Measurements from ENCODE around the gene TNNI3K. TPM values are rescaled to one million over a fixed set of nuclear protein-coding genes. Genes with fewer than 3 reads are reported as not detected.

The TNNI3K gene
- total RNA-seq, 1 donor from 2014 or later = not detected

DNA sequence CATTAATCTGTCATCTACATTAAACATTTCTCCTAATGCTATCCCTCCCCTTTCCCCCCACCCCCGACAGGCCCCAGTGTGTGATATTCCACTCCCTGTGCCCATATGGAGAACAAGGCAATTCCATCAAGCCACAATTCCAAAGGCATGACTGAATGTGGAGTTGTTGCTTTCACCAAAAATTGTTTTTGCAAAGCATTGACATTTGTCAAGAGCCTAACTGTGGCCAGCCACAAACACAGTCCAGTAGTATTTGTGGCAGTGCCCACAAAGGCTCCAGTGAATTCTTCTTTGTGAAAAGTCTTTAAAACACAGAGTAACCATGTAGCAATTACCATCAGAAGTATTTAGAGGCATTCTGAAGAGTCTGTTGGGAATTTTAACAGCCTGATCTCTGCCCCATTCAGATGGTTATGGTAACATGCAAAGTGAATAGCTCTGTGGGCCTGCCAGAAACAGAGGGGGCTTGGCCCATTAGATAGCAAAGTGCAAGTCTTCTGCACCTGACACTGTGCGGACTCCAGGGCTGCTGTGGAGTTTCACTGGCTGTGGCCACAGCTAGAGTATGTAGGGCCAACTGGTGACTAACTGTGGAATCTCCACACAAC is 288.8 kb downstream of the TNNI3K start:
- no peak for DNase-seq (ENCODE audit: extremely low spot score, unreplicated experiment)
- H3K9me3 Mint-ChIP-seq (ENCODE audit: unreplicated experiment) = no peaks in the 10 kb centered on the region
- TF ChIP-seq, protein P1, sequence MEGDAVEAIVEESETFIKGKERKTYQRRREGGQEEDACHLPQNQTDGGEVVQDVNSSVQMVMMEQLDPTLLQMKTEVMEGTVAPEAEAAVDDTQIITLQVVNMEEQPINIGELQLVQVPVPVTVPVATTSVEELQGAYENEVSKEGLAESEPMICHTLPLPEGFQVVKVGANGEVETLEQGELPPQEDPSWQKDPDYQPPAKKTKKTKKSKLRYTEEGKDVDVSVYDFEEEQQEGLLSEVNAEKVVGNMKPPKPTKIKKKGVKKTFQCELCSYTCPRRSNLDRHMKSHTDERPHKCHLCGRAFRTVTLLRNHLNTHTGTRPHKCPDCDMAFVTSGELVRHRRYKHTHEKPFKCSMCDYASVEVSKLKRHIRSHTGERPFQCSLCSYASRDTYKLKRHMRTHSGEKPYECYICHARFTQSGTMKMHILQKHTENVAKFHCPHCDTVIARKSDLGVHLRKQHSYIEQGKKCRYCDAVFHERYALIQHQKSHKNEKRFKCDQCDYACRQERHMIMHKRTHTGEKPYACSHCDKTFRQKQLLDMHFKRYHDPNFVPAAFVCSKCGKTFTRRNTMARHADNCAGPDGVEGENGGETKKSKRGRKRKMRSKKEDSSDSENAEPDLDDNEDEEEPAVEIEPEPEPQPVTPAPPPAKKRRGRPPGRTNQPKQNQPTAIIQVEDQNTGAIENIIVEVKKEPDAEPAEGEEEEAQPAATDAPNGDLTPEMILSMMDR (IDR thresholded peaks at IDR 0.05) = no peak
- no peak overlapping the region for H3K27ac Mint-ChIP-seq (ENCODE audit: unreplicated experiment)
- no peaks in the 10 kb centered on the region for H3K4me1 Mint-ChIP-seq (ENCODE audit: unreplicated experiment)
- no peaks in the 10 kb centered on the region for H3K36me3 Mint-ChIP-seq (ENCODE audit: unreplicated experiment)
- H3K4me3 Mint-ChIP-seq (ENCODE audit: unreplicated experiment) = no peak overlapping the region
- no peaks in the 10 kb centered on the region for H3K27me3 Mint-ChIP-seq (ENCODE audit: unreplicated experiment)

DNA sequence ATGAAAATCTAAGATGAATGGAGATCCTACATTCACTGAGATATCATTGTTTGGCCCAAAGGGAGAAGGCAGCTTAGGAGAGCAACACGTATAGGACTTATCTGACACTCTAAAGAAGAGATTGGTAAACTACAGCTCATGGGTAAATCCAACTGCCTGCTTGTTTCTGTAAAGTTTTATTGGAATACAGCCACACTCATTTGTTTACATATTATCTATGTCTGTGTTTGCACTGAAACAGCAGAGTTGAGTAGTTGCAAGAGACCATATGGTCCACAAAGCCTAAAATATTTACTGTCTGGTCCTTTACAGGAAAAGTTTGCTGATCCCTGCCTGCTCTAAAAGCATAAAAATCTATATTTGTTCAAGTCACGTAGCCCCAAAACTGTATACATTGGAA is 291.5 kb downstream of the TNNI3K start:
- H3K4me3 Mint-ChIP-seq (ENCODE audit: unreplicated experiment) = no peak overlapping the region
- no peak overlapping the region for H3K27ac Mint-ChIP-seq (ENCODE audit: unreplicated experiment)
- H3K27me3 Mint-ChIP-seq (ENCODE audit: unreplicated experiment) = no peaks in the 10 kb centered on the region
- no peaks in the 10 kb centered on the region for H3K9me3 Mint-ChIP-seq (ENCODE audit: unreplicated experiment)
- H3K36me3 Mint-ChIP-seq (ENCODE audit: unreplicated experiment) = no peaks in the 10 kb centered on the region
- H3K4me1 Mint-ChIP-seq (ENCODE audit: unreplicated experiment) = no peaks in the 10 kb centered on the region
- TF ChIP-seq, protein P1 (IDR thresholded peaks at IDR 0.05) = no peak
- no peak for DNase-seq (ENCODE audit: extremely low spot score, unreplicated experiment)

DNA sequence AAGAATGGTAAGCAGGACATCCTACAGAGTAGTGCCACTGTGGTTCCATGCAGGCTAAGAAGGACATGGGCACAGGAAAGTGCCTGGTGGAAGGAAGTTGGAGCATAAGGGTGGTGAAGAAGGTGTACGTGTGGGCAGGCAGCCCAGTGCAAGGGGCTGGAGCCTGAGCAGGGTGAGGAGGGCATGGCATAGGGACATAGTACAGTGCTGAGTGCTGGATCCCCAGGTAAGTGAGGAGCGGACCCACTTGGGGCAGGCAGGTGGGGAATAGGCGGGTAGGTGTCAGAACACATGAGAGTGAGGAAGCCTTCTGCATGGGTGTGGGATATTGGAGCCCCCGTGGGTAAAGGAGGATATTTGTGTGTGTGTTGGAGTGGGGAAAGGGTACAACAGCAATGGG is 292.9 kb downstream of the TNNI3K start:
- no peak for DNase-seq (ENCODE audit: extremely low spot score, unreplicated experiment)
- Mint-ChIP-seq H3K4me1 (ENCODE audit: unreplicated experiment) (no peaks in the 10 kb centered on the region), H3K9me3 (ENCODE audit: unreplicated experiment) (no peaks in the 10 kb centered on the region), H3K4me3 (ENCODE audit: unreplicated experiment) (no peak overlapping the region), H3K27me3 (ENCODE audit: unreplicated experiment) (no peaks in the 10 kb centered on the region), H3K36me3 (ENCODE audit: unreplicated experiment) (no peaks in the 10 kb centered on the region), H3K27ac (ENCODE audit: unreplicated experiment) (no peak overlapping the region)
- TF ChIP-seq, protein P1 (IDR thresholded peaks at IDR 0.05) = no peak

DNA sequence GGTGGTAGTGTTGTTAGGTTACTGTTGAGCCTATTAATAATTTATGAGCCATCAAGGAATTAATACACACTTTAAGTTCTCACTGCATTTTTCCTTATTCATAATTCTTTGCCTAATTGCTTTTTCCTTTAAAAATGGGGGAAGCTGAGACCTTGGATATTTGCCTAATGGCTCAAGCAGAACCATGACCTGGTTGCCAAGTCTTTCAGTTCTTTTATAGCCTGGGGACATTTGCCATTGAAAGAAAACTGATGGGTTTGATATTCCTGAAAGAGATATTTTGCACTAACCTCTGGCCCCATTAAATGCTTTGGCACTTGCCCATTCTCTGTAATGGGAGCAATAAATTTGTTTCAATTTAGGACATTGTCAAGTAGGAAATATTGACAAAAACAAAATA is 295.7 kb downstream of the TNNI3K start:
- H3K36me3 Mint-ChIP-seq (ENCODE audit: unreplicated experiment) = no peaks in the 10 kb centered on the region
- no peaks in the 10 kb centered on the region for H3K4me1 Mint-ChIP-seq (ENCODE audit: unreplicated experiment)
- TF ChIP-seq, protein P1 (IDR thresholded peaks at IDR 0.05) = no peak
- H3K9me3 Mint-ChIP-seq (ENCODE audit: unreplicated experiment) = no peaks in the 10 kb centered on the region
- H3K4me3 Mint-ChIP-seq (ENCODE audit: unreplicated experiment) = no peak overlapping the region
- no peaks in the 10 kb centered on the region for H3K27me3 Mint-ChIP-seq (ENCODE audit: unreplicated experiment)
- no peak overlapping the region for H3K27ac Mint-ChIP-seq (ENCODE audit: unreplicated experiment)
- DNase-seq (ENCODE audit: extremely low spot score, unreplicated experiment) = no peak

DNA sequence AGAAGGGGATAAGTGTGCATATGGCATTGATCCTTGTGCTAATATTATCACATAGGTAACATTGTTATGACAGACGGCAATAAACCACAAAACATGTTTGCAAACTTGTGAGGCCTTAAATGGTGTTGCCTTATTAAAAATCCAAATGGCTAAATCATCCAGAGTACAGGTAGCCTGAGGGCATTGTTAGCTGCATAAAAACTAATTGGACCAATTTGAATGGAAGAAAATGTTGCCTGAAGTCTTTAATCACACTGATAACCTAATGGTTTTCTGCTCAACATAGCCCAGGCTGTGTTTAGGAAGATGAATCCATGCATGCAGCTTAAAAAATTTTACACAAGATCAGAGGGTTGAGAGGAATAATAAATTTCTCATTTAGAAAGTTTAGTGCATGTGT is 296.6 kb downstream of the TNNI3K start:
- Mint-ChIP-seq H3K9me3 (ENCODE audit: unreplicated experiment) (no peaks in the 10 kb centered on the region), H3K4me1 (ENCODE audit: unreplicated experiment) (no peaks in the 10 kb centered on the region), H3K27ac (ENCODE audit: unreplicated experiment) (no peak overlapping the region), H3K4me3 (ENCODE audit: unreplicated experiment) (no peak overlapping the region), H3K27me3 (ENCODE audit: unreplicated experiment) (no peaks in the 10 kb centered on the region), H3K36me3 (ENCODE audit: unreplicated experiment) (no peaks in the 10 kb centered on the region)
- no peak for DNase-seq (ENCODE audit: extremely low spot score, unreplicated experiment)
- TF ChIP-seq, protein P1 (IDR thresholded peaks at IDR 0.05) = no peak

Measured in osteocyte (in vitro differentiated cells).